Upper lobe of left lung (tissue), 4 donors: ENCODE results near the gene AKIRIN1.

Experiments used
- CTCF ChIP-seq, 6 experiments: fragments of 450-650 bp in 4 of 6; fragments of 200-600 bp in 2 of 6; sonication (generic) in 2 of 6; IDR thresholded peaks; one replicate each; pipeline ENCODE4 v1.5.1; 2016 to 2019; ENCODE audit warnings: antibody characterized with exemption in 6 of 6
- EP300 ChIP-seq, 4 donors: sonication (generic); formaldehyde crosslinking; IDR thresholded peaks; one replicate each; pipeline ENCODE4 v1.5.1; 2017; ENCODE audit warnings: antibody characterized with exemption in 4 of 4, control low read depth in 2 of 4
- POLR2A ChIP-seq, 4 donors: fragments of 450-650 bp; IDR thresholded peaks; one replicate each; pipeline ENCODE4 v1.5.1; 2016 to 2017; ENCODE audit warnings: antibody characterized with exemption in 4 of 4, mild to moderate bottlenecking in 2 of 4

- TF ChIP-seq CTCF (IDR thresholded peaks at IDR 0.05) (no peak), EP300 (IDR thresholded peaks at IDR 0.05) (no peak), POLR2A (IDR thresholded peaks at IDR 0.05) (no peak)
These were observed 3.1 kb downstream of the AKIRIN1 start for GRCh38 chr1:38994196-38994595.
